GM21360 (cell line): ENCODE data around the gene GMDS.

ENCODE experiments used
- ATAC-seq: cut with Tn5 transposase; IDR thresholded peaks from one replicate; pipeline ENCODE4 v1.9.1; 2021; ENCODE audit warnings: mild to moderate bottlenecking, moderate library complexity; ENCODE audit not compliant: unreplicated experiment

The GMDS gene

GRCh38 chr6:1789092-1789491 lies 456.3 kb downstream of the GMDS start:
- no peak for ATAC-seq

- ATAC-seq: no peak
Observed at GRCh38 chr6:1787894-1788293, 457.5 kb downstream of the GMDS start.

DNA sequence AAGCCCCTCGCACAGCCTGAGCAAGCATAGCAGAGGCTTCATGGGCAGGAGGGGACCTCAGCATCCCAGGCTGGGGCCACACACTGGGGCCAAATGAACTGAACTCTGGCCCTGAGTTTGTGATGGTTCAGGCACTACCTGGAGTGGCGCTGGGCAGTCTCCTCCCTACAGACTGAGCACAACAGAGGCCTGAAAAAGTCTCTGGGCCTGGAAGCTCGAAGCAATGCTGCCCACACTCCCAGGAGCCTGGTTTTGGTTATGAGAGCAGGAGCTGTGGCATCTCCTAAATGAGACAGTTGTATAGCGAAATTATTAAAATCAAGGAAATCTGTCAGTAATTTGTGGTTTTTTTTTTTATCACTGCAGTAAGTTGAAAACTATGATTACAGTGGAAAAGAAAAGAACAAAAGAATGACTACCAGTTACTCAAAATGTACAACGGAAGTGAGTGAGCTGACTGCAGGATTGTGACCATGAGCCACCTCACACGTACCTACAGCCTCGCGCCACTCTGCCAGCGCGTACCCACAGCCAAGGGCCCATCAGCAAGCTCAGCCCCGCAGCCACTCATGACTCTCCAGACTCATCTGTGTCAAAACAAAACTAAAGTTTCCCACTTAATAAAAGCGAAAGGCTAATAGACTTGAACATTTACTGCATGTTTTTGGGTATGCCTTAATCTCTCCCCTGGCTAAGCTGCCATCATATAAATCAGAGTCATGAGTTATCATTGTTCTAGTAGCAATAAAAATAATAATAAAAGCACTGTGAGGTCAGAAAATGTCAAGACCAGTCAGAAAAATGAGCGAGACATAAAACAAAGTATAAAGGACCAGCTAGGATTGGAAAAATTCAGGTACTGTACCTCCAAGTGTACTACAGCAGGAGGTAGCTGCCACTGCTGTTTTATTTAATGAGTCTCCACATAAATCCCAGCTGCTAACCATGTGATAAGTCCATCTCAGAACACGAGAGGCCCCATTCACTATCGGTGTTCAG lies 458.7 kb downstream of the GMDS start:
- ATAC-seq: no peak

- ATAC-seq: no peak
Observed at GRCh38 chr6:1784422-1784884, 461.0 kb downstream of the GMDS start.

DNA sequence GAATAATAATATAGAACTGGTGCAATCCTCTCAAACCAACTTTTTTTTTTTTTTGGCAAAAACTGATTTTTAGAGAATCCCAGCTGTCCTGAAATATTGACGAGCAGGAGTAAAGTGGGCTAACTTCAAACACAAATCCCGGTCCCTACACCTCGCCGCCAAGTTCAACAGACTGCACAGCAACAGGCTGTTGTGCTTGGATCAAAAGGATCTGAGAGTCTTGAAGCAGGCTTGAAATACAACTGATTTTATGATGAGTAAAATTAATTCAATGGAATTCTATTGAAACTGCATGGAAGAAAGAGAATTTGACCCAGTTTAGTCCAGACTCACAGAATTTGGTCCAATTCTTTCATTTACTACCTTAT lies 463.6 kb downstream of the GMDS start:
- no peak for ATAC-seq

GRCh38 chr6:1781152-1781816 lies 464.1 kb downstream of the GMDS start:
- no peak for ATAC-seq

GRCh38 chr6:1780251-1780867 lies 465.0 kb downstream of the GMDS start:
- no peak for ATAC-seq

- no peak for ATAC-seq
Observed at GRCh38 chr6:1778686-1779235, 466.6 kb downstream of the GMDS start.

DNA sequence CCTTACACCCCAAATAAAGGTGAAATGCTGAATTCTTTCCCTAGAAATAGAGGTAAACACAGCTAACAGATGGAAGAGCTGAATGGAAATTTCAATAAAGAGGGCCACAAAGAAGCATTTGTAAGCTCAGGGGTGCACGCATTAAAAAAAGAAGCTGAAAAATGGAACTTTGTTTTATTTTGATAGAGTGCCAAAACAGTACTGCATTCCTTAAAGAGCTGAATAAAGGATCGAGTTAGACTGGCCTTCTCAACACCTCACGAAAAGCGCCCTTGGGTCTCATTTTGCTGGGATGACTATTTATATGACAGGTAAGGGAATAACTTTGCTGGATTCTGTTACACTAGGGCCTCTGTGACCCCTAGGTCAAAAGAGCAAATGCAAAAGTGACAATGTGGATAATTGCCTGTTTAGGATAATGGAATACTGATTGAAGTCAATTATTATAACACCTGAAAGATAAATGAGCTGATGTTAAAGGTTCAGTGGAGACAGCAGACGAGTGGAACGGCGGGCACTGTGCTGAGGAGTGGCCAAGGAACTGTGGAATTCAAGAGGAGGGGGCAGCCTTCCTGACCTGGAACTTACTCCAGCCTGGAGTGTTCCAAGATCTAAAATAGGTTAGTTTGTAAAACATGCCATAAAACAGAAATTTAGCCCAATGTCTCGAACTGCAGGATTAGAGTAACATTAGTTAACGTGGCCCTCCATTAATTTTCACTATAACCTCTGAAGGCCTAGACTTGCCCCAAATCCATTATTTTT lies 467.3 kb downstream of the GMDS start:
- ATAC-seq: no peak

DNA sequence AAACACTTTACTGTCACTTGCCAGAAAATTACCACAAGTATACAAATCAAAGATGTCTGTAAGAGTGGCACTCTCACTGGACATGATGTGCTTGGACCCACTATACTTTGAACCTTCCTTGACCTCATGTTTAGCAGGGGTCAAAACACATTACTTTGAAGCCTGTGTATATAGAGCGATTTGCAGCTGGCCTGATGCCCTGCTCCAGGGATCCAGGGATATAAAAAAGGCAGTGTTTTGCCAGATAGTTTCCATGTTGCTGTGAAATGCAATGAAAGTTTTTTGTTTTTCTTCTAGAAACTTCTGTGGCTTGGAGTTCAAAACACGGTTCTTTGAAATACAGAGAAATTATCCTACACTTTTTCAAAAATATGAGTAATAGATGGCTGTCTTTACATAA lies 470.0 kb downstream of the GMDS start:
- ATAC-seq: no peak

GRCh38 chr6:1774226-1774915 lies 471.0 kb downstream of the GMDS start:
- ATAC-seq: no peak

- no peak for ATAC-seq
Observed at GRCh38 chr6:1773700-1774099, 471.7 kb downstream of the GMDS start.

- ATAC-seq: no peak
Observed at GRCh38 chr6:1770968-1771723, 474.3 kb downstream of the GMDS start.

- no peak for ATAC-seq
Observed at GRCh38 chr6:1770435-1770843, 475.0 kb downstream of the GMDS start.

- no peak for ATAC-seq
Observed at GRCh38 chr6:1767481-1768246, 477.7 kb downstream of the GMDS start.

- ATAC-seq: no peak
Observed at GRCh38 chr6:1766654-1767053, 478.8 kb downstream of the GMDS start.

- no peak for ATAC-seq
Observed at GRCh38 chr6:1765160-1765903, 480.1 kb downstream of the GMDS start.
